Neutrophil (primary cell): ENCODE data around the gene DUSP8.

Source experiments
- H3K27ac ChIP-seq: fragments of 200-600 bp; sonication (generic); 2 replicates; pipeline ENCODE4 v1.5.1; 2016; ENCODE audit warnings: mild to moderate bottlenecking, moderate library complexity
- H3K27me3 ChIP-seq: fragments of 200-600 bp; sonication (generic); 2 replicates; pipeline ENCODE4 v1.6.0; 2016; ENCODE audit warnings: mild to moderate bottlenecking
- H3K36me3 ChIP-seq: fragments of 200-600 bp; sonication (generic); 2 replicates; pipeline ENCODE4 v1.5.1; 2017
- H3K4me1 ChIP-seq, 2 experiments: fragments of 200-600 bp in 1 of 2; sonication (generic) in 1 of 2; 1 replicate in 1 of 2; 2 replicates in 1 of 2; pipeline versions ENCODE4 v1.5.1 to v1.6.1; 2013 to 2016; ENCODE audit warnings: low read depth in 1 of 2, low read length in 1 of 2, mild to moderate bottlenecking in 1 of 2, moderate library complexity in 1 of 2; ENCODE audit not compliant: control insufficient read depth in 1 of 2, insufficient read depth in 1 of 2
- H3K4me3 ChIP-seq, 2 experiments: fragments of 200-600 bp in 1 of 2; sonication (generic) in 1 of 2; 1 replicate in 1 of 2; 2 replicates in 1 of 2; pipeline ENCODE4 v1.5.1; 2013 to 2016; ENCODE audit warnings: low read depth in 1 of 2, low read length in 1 of 2, mild to moderate bottlenecking in 1 of 2, moderate library complexity in 1 of 2
- H3K9me3 ChIP-seq: fragments of 200-600 bp; sonication (generic); 2 replicates; pipeline ENCODE4 v1.5.1; 2016
- TF ChIP-seq, protein P1 (sequence below): fragments of 200-600 bp; sonication (generic); IDR thresholded peaks from 2 replicates; pipeline ENCODE4 v1.5.1; 2016; ENCODE audit warnings: antibody characterized with exemption

The DUSP8 gene

DNA sequence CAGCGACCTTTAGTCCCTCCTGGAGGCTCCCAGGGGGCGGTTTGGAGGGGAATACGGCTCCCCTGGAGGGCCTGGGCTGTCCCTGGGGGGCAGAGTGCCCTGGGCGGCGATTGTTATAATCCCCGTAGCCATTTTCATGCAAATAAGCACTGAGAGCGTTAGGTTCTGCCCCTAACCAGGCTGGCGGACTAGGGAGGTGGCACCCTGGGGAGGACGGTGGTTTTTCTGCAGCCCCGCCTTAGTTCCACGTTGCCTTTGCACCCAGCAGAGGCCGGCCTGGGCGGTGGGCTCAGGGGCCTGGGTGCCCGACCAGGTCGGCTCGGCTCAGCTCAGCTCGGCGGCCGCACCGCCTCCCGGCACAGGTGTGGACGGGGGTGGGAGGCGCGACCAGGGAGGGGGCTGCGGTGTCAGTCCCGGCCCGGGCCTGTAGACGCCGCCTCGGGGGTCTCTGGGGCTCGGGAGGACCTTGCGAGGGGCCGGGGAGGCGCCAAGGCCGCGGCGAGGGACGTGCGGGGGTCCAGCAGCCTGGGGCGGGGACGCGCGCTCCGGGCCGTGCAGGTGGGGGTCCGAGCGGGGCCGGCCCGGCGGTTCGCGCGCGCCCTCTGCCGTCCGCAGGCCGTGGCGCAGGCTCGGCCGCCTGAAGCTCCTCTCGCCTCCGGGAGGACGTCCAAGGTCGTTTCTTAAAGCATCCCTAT lies 2.3 kb upstream of the DUSP8 start:
- no peak overlapping the region for H3K4me3 ChIP-seq
- no peaks in the 10 kb centered on the region for H3K9me3 ChIP-seq
- H3K36me3 ChIP-seq = no peaks in the 10 kb centered on the region
- peaks cover 0 to 14% of the 10 kb centered on the region in 2 experiments for H3K4me1 ChIP-seq
- TF ChIP-seq, protein P1, sequence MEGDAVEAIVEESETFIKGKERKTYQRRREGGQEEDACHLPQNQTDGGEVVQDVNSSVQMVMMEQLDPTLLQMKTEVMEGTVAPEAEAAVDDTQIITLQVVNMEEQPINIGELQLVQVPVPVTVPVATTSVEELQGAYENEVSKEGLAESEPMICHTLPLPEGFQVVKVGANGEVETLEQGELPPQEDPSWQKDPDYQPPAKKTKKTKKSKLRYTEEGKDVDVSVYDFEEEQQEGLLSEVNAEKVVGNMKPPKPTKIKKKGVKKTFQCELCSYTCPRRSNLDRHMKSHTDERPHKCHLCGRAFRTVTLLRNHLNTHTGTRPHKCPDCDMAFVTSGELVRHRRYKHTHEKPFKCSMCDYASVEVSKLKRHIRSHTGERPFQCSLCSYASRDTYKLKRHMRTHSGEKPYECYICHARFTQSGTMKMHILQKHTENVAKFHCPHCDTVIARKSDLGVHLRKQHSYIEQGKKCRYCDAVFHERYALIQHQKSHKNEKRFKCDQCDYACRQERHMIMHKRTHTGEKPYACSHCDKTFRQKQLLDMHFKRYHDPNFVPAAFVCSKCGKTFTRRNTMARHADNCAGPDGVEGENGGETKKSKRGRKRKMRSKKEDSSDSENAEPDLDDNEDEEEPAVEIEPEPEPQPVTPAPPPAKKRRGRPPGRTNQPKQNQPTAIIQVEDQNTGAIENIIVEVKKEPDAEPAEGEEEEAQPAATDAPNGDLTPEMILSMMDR = peak; percentile 52
- no peak overlapping the region for H3K27ac ChIP-seq
- H3K27me3 ChIP-seq = peaks cover 87% of the 10 kb centered on the region

- TF ChIP-seq, protein P1 = no peak
- peaks cover 0 to 14% of the 10 kb centered on the region in 2 experiments for H3K4me1 ChIP-seq
- no peak overlapping the region for H3K4me3 ChIP-seq
- no peaks in the 10 kb centered on the region for H3K9me3 ChIP-seq
- H3K27me3 ChIP-seq = peaks cover 92% of the 10 kb centered on the region
- H3K27ac ChIP-seq = no peak overlapping the region
- no peaks in the 10 kb centered on the region for H3K36me3 ChIP-seq
Observed at GRCh38 chr11:1573903-1574237, 1.8 kb upstream of the DUSP8 start.

- H3K4me3 ChIP-seq = no peak overlapping the region
Observed at GRCh38 chr11:1573077-1573902, 1.2 kb upstream of the DUSP8 start.

GRCh38 chr11:1571760-1572196 lies 293 bp downstream of the DUSP8 start:
- Histone ChIP-seq H3K9me3 (no peaks in the 10 kb centered on the region), H3K4me3 (no peak overlapping the region), H3K4me1 (peaks cover 0 to 14% of the 10 kb centered on the region in 2 experiments), H3K36me3 (no peaks in the 10 kb centered on the region), H3K27ac (no peak overlapping the region), H3K27me3 (peaks cover 97% of the 10 kb centered on the region)
- TF ChIP-seq, protein P1 = no peak

More at GRCh38 chr11:1573077-1573902, 1.2 kb upstream of the DUSP8 start:
- TF ChIP-seq, protein P1 = no peak
- no peak overlapping the region for H3K27ac ChIP-seq
- no peaks in the 10 kb centered on the region for H3K36me3 ChIP-seq
- H3K27me3 ChIP-seq = peaks cover 93% of the 10 kb centered on the region
- no peaks in the 10 kb centered on the region for H3K9me3 ChIP-seq
- H3K4me1 ChIP-seq = peaks cover 0 to 14% of the 10 kb centered on the region in 2 experiments

GRCh38 chr11:1570896-1571759 lies 943 bp downstream of the DUSP8 start:
- H3K9me3 ChIP-seq = no peaks in the 10 kb centered on the region
- no peak overlapping the region for H3K4me3 ChIP-seq
- TF ChIP-seq, protein P1 = no peak
- no peak overlapping the region for H3K27ac ChIP-seq
- no peaks in the 10 kb centered on the region for H3K36me3 ChIP-seq
- H3K4me1 ChIP-seq = peaks cover 0 to 14% of the 10 kb centered on the region in 2 experiments
- H3K27me3 ChIP-seq = peaks cover 97% of the 10 kb centered on the region
